Measurements from ENCODE around the gene RAB8B.
"Not testable (repeated sequence)": the region's sequence is repeated elsewhere in the genome, so short reads cannot be mapped to it uniquely, and the experiment has no call there.

Gene RAB8B

DNA sequence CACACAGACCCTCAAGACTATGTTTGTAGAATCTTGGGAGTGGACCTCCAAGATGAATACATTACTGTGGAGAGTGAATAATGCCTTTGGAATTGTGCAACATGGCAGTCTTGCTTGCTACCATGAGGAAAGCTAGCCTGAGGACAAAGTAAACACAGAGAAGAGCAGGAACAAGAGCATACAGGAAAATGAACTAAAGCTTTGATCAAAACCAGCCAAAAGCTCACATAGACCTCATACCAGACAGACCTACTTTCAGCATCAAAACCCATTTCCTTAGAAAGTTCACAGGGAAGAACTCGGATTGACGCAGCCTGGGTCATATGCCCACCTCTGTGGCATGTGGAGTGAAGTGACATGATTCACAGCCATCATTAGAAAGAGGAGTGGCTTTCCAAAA lies 3.3 kb upstream of the RAB8B start:
- no peak for DNase-seq

DNA sequence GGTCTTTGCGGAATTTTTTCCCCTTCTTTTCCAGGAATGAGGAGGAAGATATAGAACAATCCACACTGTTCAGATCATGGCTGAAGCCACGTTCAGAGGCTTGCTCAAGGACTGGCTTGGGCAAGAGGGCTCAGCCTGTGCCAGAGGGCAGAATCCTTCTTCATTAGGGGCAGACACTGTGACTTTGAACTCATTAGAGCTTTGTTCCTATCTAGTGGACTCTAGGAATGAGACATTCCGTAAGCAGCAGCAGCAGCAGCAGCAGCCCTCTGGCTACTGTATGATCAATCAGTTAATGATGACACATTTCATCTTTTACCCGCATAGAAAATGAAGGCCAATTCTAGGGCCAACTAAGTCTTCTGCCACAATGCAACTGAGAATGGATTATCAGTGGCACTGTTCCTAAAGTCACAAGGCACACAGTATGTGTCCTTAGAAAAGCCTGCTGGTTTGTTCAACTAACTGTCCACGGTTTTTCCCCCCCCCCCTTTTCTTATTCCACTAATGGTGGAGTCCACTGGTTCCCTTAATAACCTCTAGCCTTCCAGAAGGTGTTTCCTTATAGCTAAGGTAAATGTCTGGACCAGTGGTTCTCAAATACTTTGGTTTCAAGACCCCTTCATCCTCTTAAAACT lies 1.7 kb upstream of the RAB8B start:
- DNase-seq = no peak

DNA sequence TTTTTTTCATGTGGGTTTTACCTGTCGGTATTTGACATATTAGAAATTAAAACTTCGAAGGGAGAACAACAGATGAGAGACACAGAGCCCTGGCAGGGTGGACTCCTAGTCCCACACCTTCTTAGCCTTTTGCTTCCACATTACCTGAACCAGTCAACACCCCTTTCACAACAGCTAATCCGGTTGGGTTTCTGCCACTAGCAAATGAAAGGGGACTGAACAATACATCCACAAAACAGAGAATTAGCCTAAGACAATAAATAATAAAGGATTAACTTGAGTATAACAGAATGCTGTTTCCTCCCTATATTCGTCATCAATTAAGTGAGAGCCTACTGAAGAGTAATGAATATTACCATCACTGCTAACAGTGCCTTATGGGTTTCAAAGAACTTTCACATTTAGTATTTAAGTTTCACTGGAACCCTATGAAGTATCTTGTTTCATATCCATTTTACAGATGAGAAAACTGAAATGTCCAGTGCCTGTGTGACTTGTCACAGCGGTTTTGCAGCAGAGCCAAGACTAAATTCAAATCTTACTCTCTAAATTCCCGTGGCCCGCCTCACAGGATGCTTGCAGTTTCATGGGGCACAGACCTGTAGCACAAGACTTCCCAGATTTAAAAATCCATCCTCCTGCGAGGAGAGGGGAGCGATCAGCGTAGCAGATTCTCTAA lies 1.0 kb upstream of the RAB8B start:
- DNase-seq = peak; percentile 77

DNA sequence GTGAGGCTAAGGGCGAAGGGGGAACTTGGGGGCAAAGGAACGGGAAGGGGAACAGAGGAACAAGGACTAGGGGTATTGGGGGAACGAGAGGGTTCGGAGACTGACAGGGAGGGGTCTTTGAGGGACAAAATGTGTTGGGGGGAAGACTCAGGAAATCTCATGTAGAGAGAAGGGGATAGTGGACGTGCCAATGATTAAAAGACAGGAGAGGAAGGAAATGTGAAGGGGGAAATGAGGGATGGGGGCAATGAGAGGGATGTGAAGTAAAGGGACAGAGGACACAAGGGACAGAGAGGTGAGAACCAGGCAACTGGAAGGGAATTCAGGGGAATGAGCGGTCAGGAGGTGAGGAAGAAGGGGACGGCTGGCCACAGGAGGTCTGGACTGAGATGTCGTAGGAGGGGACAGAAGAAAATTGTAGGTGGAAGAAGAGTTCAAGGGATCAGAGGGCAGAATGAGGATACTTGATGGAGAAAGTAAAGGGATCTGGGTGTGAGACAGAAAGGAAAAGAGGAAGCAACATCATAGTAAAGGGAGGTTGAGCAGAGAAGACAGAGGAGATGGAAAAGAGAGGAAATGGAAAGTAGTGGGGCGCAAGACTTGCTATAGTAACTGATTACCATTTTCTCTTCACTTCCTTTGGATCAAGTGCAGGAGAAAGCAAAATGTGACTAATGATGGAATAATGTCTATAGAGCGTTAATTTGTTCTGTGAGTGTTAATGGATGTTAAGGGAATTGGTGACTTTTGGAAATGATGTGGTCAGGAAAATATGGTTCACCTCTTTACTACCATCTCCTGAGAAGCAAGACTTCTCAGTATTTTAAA lies 749 bp downstream of the RAB8B start:
- DNase-seq = peak; percentile 25

DNA sequence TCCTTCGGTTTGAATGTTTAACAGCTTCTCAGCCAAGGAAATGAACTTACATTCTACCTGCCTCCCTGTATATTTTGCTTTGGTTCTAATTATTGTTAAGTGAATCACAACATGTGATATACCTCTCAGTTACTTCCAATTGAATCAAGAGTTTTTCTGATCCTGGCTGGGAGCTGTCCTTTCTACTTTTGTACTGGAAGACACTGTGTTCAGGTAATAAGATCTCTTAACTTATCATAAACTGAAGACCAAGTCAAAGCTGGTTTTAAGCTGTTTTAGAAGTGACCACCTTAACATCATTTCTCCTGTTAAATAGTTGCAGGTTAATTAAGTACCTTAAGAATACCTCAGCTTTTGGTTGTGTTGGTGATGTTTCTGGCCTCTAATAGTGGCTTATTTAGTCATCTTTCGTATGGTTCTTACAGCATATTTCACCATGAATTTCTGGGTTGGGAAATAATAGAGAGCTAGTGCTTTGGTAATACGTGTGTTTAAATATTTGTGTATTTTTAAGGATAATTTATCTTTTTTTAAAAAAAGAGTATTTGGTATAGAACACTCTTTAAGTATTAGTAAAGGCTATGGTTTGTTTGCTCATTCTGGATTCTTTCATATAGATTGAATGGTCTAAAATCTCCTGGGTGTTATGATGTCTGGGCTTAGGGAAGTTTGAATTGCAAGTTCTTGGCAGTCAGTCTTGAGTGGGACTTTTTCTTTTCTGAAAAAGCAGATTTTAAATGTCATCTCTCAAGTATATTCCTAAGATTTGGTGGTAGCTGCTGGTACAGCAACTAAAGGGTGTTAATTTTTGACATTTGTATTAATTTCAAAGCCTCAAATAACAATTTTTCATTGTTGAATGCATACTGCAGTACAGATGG lies 1.6 kb downstream of the RAB8B start:
- no peak for DNase-seq

DNA sequence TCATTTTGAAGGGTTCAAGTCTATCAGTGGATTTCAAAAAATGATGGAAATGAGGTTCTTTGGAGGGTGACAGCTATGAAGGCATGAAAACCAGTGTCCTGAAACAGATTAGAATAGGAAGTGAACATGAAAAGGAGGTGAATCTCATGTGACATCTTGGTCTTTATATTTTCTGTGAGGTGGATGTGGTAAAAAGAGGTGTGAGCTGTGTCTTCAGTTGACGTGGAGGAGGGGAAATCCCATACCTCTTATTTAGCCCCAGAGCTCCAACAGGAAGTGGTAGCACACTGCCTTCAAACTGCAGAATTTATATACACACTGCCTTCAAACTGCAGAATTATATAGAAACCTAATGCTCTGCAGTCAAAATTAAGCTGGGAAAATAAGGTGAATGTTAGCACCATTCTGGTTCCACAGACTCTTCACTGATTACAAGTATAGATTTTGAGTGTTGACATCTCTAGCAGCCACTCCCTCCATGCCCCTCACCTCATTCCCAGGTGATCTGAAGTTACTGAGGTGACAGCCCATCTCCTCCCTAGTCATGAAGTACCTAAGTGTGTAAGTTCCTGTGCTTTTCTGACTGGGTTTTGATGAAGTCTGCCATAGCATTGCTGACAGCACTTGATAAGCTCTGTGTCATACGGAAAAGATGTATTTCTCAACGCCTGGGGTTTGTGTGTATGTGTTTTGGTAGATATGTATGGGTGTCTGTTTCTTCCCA lies 2.7 kb downstream of the RAB8B start:
- peak; percentile 91 for DNase-seq

DNA sequence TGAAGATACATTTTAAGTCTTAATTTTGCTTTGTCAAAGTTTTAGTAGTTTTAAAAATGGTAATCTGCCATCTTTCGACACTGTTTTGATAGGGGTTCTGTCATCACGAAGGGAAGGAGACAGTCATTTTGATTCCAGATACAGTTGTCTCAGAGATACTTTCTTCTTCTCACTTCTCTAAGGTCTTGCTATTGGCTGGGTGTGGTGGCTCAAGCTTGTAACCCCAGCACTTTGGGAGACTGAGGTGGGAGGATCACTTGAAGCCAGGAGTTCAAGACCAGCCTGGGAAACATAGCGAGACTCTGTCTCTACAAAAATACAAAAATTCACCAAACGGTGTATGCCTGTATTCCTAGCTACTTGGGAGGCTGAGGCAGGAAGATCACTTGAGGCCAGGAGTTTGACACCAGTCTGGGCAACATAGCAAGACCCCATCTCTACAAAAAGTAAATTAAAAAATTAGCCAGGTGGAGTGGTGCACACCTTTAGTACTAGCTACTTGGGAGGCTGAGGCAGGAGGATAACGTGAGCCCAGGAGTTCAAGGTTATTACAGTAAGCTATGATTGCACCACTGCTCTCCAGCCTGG lies 3.3 kb downstream of the RAB8B start:
- DNase-seq = peak; percentile 82

DNA sequence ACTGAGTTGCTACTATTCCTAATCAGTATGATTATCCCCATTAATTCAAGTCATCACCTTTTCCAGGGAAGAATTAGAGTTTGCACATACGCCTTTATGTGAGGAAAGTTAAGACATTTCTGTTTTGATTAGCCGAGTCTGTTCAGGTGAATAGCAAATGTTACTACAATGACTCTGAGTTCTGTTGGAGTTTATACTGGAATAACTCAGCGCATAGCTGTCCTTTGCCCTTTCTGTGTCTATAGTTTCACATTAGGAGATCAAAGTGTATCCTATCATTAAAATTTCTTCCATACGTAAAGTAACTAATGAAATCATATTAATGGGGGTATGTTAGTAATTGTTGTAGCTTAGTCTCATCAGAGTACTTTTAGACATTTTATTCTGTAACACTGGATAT lies 4.9 kb downstream of the RAB8B start:
- peak; percentile 44 for DNase-seq

DNA sequence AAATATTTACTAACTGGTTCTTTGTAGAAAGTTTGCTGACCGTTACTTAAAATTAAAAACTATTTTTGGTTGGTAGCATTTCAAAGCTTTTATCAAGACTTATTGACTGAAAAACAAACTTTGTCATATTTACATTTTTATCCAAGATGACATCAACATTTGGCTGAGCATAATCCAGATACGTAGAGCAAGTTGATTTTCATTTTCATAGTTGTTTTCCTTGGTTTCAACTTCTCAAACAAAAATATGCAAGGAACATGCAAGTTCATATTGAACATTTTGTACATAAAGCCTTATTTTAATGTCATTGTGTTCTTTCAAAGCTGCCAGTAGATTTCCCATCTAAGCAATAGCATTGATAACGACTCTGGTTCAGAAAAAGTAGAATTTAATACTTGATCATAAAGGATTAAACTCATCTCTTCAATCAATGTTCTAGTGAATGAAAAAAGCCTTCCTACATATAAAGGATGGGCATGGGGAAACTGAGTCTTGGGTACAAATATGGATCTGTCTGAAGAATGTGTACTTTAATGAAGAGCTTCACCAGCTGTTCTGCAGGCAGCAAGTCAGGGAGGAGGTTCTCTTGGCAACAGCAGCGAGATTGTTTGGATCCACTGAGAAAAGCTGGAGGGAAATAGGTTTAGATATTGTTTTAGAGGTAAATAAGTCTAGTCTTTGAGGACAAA lies 5.6 kb downstream of the RAB8B start:
- no peak for DNase-seq

DNA sequence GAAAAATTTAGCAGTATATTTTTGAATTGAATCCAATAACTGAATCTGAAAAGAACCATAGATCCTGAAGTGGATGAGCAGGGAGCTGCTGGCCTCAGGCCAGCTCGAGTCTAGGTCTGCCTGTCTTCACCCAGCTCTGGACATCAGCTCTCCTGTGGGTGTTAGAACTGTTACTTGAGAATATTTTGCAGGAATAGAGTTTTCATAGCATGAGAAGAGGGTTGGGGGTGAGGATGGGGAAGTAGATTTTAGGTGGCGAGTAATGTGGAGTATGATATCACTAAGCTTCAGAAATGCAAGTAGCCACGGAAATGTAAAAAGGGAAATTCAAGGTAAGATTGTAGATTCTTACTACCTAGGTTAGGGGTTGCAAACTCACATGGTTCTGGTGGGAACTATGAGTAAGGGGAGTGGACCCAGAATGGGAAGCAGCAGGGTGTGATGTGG lies 6.2 kb downstream of the RAB8B start:
- no peak for DNase-seq

DNA sequence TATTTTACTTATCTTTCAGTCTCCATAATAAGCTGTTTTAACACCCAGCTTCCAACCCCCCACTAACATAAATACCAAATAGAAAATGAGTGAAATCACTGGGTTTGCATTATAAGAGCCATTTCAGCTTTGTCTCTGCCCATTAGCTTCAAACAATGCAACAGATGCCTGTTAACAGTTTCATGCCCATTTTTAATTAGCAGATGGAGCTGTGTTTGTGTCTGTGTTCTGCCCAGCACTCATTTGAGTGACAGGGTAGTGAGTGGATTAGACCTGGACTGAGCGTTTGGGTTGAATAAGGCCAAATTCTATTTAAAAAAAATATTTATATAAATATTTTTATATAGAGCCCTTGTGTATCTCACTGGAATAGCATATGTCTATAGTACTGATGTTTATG lies 7.4 kb downstream of the RAB8B start:
- DNase-seq = no peak

DNA sequence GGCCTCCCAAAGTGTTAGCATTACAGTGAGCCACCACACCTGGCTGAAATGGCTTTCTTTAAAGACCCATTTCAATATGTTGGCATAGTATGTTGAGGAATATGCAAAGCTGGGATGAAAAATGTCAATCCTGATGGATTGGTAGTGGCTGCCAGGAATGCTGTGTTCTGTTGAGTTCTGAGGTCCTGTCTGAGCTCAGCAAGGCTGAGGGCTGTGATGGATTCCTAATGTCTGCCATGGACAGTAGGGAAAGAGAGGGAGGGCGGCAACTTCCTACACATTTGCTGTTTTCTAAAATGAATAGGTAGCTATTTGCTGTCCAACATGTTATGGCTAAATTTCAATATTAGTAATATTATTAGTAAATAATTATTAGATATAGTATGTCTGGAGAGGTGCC lies 8.2 kb downstream of the RAB8B start:
- DNase-seq = no peak

DNA sequence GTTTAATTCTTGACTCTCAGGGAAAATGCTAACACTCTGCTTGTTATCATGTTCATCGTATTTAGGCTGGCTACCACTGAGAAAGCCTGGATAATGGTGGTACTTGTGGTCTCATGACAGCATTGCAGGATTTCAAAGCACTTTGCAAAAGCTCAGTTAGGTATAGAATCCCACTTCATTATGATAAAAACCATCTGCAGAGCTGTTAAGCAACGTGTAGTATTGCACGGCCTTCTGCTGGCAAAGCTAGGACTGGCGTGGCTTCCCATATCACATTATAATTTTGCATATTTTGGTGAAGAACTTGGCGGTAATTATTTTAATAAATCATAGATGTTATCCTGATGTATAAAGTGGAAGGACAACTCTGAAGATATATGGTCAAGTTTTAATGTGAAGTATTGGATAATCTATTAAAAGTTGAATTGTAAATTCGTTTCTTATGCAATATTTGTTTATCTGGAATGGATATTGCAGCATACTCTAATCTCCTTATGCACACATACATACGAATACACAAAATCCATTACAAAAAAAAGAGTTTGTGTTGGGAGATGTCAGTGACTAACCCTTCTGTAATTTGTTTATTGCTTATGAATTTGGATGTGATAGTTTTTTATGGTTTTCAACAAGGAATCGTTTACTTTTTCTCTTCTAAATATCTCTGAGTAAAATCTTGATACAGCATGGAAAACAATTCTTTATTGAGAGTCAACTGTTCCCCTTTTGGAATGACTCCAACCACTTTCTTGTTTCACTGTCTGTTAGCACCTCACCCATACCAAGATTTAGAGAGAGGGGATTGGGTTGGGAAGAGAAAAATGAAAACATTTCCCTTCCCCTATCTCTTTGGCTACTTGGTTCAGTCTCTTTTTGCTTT lies 9.2 kb downstream of the RAB8B start:
- peak; percentile 60 for DNase-seq

DNA sequence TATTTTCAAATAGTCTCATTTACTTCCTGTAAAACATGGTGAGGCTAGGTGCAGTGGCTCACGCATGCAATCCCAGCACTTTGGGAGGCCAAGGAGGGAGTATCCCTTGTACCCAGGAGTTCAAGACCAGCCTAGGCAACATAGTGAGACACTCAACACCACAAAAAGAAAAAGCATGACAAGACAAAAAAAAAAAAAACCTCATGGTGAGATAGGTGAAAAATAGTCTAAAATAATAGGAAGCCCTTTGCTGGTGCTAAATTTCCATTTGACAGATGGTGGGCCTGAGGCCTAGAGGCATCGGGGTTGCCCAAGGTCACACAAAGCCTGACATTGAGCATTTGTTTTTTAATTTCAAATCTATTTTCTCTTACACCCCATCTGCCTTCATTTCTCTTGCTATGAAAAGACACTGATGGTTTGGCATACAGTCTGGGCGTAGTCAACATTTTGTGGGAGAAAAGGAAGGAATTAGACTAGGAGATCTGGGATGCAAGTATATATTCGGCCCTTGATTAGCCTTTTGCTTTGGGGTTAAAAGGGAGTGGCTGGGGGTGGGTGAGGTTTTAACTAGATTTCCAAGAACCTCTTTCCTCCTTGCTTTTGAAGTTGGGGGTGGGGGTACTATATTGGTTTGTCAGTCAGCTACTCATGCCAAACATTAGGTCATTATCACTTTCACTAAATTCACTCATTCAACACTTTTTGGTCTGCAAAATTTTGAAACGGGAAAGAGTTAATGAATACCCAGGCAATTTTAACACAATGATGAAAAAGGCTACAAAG lies 11.3 kb downstream of the RAB8B start:
- DNase-seq = no peak

DNA sequence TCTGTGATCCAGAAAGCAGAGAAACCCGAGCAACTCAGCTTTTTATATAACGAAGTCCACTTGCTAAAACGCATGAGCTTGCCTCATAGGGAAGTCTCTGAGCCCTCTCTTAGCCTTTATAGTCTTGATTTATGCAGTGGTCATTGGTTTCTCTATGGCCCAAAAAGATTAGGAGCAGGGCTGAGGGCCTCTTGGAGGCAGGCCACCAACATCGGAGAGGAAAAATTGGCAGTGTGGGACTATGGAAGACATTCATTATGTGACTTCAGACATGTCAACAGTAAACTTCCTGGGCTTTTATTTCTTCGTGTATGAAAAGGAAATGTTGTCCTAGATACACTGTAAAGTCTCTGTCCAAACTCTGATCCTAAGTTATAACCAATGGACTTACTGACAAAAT lies 13.5 kb downstream of the RAB8B start:
- DNase-seq = no peak

DNA sequence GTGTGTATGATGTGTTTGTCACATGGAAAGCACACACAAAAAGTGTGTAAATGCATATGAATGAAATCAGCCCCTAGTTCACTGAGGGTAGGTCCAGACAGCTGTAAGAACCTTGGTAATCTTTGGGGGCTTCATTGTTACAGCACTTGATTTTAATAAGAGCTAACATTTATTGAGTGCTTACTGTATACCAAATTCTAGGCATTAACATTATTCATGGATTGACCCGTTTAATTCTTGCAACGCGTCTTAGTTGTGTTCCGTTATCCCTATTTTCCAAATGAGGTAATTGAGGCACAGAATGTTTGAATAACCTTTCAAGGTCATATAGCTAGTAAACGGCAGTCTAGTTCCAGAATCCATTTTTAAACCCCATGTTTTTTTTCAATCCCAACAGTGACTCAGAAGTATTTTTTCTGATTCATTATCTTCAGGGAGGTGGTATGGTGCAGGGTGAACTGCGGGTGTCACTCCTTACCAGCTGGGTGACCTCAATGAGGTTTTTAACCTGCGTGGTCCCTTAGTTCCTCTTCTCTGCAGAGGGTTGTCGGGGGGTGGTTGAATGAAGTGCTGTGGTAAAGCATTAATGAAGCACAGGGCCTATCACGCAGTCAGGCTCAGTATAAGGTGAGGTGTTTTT lies 14.2 kb downstream of the RAB8B start:
- peak; percentile 67 for DNase-seq

DNA sequence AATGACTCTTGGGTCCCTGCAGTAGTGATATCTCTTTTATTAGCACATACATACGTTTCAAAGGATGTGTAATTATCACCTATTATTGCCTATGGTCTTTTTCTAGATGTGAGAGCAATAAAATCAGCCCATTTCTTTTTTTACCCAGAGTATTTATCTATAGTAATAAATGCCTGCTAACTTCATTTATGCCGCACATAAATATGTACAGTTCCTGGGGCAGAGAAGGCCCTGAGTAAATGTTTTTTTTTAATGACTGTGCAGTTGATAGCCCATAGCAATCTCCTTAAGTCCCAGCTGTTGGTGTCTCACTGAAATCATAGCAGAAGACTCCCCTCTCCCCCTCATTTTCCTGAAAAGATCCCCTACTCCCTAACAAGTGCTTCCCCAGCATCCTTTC lies 16.7 kb downstream of the RAB8B start:
- DNase-seq = no peak

DNA sequence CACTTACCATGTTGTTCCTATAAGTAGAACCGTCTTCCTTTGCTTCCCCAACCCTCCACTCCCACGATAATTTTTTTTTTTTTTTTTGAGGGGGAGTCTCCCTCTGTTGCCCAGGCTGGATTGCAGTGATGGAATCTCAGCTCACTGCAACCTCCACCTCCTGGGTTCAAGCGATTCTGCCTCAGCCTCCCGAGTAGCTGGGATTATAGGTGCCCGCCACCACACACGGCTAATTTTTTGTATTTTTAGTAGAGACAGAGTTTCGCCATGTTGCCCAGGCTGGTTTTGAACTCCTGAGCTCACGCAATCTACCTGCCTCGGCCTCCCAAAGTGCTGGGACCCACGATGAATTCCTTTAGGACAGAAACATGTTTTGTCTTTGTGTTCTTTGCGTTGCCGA lies 19.4 kb downstream of the RAB8B start:
- DNase-seq = not testable (repeated sequence)
